Omental fat pad (tissue), 4 donors: ENCODE measurements around the gene BNIP2. TPM values are rescaled to one million over a fixed set of nuclear protein-coding genes. Genes with fewer than 3 reads are reported as not detected.
A peak's percentile ranks its signal among the peaks of the same experiment; 100 is the strongest.
"Not testable (repeated sequence)": the region's sequence is repeated elsewhere in the genome, so short reads cannot be mapped to it uniquely, and the experiment has no call there.

Experiments used
- ATAC-seq: fragments of 150-250 bp; one replicate; pipeline ENCODE4 v1.9.1; 2016; ENCODE audit warnings: mild to moderate bottlenecking, moderate library complexity; ENCODE audit not compliant: low FRiP score
- DNase-seq: peaks from one replicate; pipeline ENCODE4 v3.0.0-alpha.2; 2019; ENCODE audit warnings: low spot score
- CTCF ChIP-seq, 3 donors: fragments of 450-650 bp; IDR thresholded peaks; one replicate each; pipeline ENCODE4 v1.5.1; 2016 to 2017; ENCODE audit warnings: antibody characterized with exemption in 3 of 3, mild to moderate bottlenecking in 3 of 3, moderate library complexity in 2 of 3
- total RNA-seq, 4 donors: library from RNA; depleted of rRNA; stranded (reverse); fragments of >200 nt; gene quantifications; one replicate each; pipeline ENCODE4 v1.1.0, GENCODE V29; 2016

The BNIP2 gene
- total RNA-seq, 4 donors from 2014 or later = 102 to 162 (median 132) TPM

DNA sequence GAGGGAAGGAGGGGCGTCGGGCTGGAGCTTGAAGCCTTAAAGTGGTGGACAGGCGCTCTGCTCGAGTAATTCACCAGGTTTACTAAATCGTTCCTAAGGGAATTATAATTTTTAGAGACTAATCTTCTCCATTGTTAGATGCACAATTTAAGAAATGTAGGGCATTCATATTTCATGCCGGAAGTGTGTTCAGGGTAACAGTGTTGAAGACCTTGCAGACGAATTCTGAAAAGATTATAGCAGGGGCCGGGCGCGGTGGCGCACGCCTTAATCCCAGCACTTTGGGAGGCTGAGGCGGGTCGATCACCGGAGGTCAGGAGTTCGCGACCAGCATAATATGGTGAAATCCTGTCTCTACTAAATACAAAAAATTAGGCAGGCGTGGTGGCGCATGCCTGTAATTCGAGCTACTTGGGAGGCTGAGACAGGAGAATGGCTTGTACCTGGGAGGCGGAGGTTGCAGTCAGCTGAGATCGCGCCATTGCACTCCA lies 31.4 kb downstream of the BNIP2 start:
- TF ChIP-seq CTCF (IDR thresholded peaks at IDR 0.05) = no peak
- ATAC-seq (no peak), DNase-seq (no peak)

GRCh38 chr15:59656897-59657634 lies 32.1 kb downstream of the BNIP2 start, which contains the start of gene GTF2A2:
Gene GTF2A2, minus strand, starts transcription at chr15:59657515. Its CDS starts 5,238 bp downstream, at chr15:59652277.
- TF ChIP-seq CTCF (IDR thresholded peaks at IDR 0.05) = no peak
- peak; percentile 73 for DNase-seq
- ATAC-seq = peak; percentile 100

- DNase-seq (no peak), ATAC-seq (no peak)
- TF ChIP-seq CTCF (IDR thresholded peaks at IDR 0.05) = no peak
Observed at GRCh38 chr15:59654046-59654445, 35.1 kb downstream of the BNIP2 start.

- no peak for ATAC-seq
- no peak for DNase-seq
- no peak for TF ChIP-seq CTCF (IDR thresholded peaks at IDR 0.05)
Observed at GRCh38 chr15:59649603-59650002, 39.5 kb downstream of the BNIP2 start.

GRCh38 chr15:59647085-59647484 lies 42.0 kb downstream of the BNIP2 start:
- ATAC-seq (no peak), DNase-seq (no peak)
- TF ChIP-seq CTCF (IDR thresholded peaks at IDR 0.05) = no peak

DNA sequence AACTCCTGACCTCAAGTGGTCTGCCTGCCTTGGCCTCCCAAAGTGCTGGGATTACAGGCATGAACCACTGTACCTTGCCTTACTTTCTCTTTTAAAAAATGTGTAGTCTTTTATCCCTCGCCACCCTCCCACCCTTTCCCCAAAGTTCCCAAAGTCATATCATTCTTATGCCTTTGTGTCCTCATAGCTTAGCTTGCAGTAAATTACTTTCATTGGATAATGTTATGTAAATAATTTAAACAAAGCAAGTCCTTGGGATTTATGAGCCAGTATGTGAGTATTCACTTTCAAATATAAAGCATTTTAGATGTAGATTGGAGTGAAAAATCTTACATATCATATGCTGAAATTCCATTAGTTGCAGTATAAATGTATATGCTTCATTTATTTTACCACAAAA lies 42.8 kb downstream of the BNIP2 start:
- TF ChIP-seq CTCF (IDR thresholded peaks at IDR 0.05) = no peak
- no peak for ATAC-seq
- DNase-seq = no peak

- not testable (repeated sequence) for DNase-seq
Observed at GRCh38 chr15:59645812-59646211, 43.3 kb downstream of the BNIP2 start.

More at GRCh38 chr15:59645812-59646211, 43.3 kb downstream of the BNIP2 start:
- ATAC-seq = not testable (repeated sequence)
